ENCODE results near the gene OAT. TPM values are rescaled to one million over a fixed set of nuclear protein-coding genes. Genes with fewer than 3 reads are reported as not detected.
"Not testable (repeated sequence)": the region's sequence is repeated elsewhere in the genome, so short reads cannot be mapped to it uniquely, and the experiment has no call there.

Gene OAT
- total RNA-seq, 2 experiments from 2014 or later, result 25.3 to 28.0 TPM

DNA sequence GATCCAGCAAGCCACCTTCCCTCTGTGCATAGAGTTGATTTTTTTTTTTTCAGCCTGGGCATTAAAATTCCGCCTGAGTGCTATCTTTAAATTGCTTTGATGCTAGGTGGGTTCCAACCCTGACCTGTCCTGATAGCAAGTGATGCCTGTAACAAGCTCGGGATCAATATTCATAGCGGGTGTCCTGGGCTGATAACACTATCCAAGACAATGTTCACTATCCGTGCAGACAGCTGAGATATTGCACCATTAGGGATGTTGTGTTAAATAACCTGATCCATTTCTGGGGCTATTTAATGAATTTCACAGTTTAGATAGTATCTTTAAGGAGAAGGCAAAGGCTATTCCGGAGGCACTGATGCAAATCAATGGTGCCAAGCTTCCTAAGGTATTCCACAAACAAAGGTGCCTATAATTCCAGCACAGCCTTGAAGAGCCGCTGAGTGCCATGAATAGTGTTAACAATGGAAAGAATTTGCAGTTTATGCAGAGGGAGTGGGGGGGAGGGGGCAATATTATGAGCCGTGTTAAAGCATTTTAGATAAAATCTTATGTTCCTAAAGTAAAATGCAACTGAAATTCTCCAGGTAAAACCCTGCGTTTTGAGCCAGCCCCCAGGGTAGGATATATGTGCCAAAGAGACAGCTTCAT is 35.4 kb upstream of the OAT start:
- H3K27ac Mint-ChIP-seq, result no peak overlapping the region
- peaks cover 75% of the 10 kb centered on the region for H3K27me3 Mint-ChIP-seq
- POLR2A ChIA-PET, result no interaction called here
- ATAC-seq (ENCODE audit: low read depth), result no peak
- no peaks in the 10 kb centered on the region for H3K36me3 Mint-ChIP-seq
- H3K4me1 Mint-ChIP-seq, result peaks cover 7% of the 10 kb centered on the region
- no peak overlapping the region for H3K4me3 Mint-ChIP-seq
- H3K9me3 Mint-ChIP-seq, result no peaks in the 10 kb centered on the region
- DNase-seq, result no peak

DNA sequence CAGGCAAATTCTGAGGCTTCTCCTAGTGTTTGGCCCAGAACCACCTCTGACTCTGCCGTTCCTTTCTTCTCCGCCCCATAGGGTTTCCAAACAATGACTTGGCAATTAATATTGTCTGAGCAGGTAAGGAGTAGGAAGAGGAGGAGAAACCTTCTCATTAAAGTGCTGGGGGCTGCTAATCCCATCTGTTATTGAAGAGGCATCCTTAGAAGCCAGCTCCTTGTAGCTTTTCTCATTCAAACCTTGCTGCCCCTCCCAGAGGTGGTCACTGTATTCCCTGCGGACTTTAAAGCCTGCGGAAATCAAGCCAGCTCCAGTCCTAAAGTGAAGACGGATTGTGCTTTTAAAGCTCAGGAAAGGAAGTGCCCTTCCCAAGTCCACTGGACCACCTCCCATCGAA is 32.6 kb upstream of the OAT start:
- POLR2A ChIA-PET, result interaction anchor here (0.7 kb wide), 1 partner anchor 1229 kb away, joined by 3 read pairs; no protein-coding TSS in a partner anchor
- no peak overlapping the region for H3K4me3 Mint-ChIP-seq
- no peak overlapping the region for H3K27ac Mint-ChIP-seq

GRCh38 chr10:124450783-124451057 is 32.0 kb upstream of the OAT start:
- POLR2A ChIA-PET, result no interaction called here
- no peak for DNase-seq
- Mint-ChIP-seq H3K27me3 (peaks cover 89% of the 10 kb centered on the region), H3K36me3 (no peaks in the 10 kb centered on the region), H3K4me3 (no peak overlapping the region), H3K27ac (no peak overlapping the region), H3K4me1 (peaks cover 12% of the 10 kb centered on the region), H3K9me3 (no peaks in the 10 kb centered on the region)
- ATAC-seq (ENCODE audit: low read depth), result no peak

More for the DNA sequence above, 32.6 kb upstream of the OAT start:
- no peak for DNase-seq
- no peak for ATAC-seq (ENCODE audit: low read depth)
- H3K4me1 Mint-ChIP-seq, result peaks cover 12% of the 10 kb centered on the region
- H3K27me3 Mint-ChIP-seq, result peaks cover 89% of the 10 kb centered on the region
- H3K36me3 Mint-ChIP-seq, result no peaks in the 10 kb centered on the region
- H3K9me3 Mint-ChIP-seq, result no peaks in the 10 kb centered on the region

DNA sequence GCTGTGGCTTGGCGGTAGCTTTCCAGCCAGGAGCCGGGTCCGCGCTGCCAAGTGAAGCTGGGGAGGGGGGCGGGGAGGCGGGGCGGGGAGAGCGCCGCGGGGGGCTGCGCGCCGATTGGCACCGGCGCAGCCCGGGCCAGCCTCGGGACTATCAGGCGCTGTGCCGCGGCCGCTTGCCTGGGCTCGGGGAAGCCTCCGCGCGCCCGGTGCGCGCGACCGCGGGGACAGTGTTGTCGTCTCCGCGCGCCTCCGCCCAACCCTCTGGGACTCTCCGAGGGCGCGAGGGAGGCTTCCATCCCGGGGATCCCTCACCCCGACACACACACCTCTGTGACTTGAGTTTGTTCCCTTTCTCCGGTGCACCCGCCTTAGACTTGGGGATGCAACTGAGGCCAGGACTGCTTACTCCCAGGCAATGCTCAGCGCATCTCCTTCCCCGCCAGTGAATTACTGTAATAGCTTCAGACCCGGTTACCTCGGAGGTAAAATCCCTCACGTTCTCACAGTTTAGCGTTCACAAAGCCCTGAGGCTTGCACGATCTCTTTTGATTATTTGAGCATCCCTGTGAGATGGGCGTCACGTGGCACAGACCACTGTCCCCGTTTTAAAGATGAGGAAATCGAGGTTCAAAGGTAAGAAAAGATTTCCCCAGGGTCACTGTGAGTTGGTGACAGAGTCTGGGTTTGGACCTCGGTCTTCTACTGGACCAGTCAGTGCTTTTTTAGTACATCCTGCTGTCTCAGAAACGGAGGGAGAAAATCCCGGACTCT is 31.5 kb upstream of the OAT start, which contains the start of gene NKX1-2:
Gene NKX1-2 (minus strand): TSS at position 24 of the 771 bp plus-strand sequence. CDS start 92 bp downstream, outside the sequence.
- POLR2A ChIA-PET, result interaction anchor here (1.1 kb wide), 1 partner anchor 12 kb away, joined by 3 read pairs; the partner anchor contains the start of gene LHPP
- H3K36me3 Mint-ChIP-seq, result no peaks in the 10 kb centered on the region
- H3K27ac Mint-ChIP-seq, result no peak within 1 kb of the TSS
- H3K4me3 Mint-ChIP-seq, result peak within 1 kb of the TSS; percentile 48
- H3K9me3 Mint-ChIP-seq, result no peaks in the 10 kb centered on the region
- no peak for ATAC-seq (ENCODE audit: low read depth)
- peaks cover 12% of the 10 kb centered on the region for H3K4me1 Mint-ChIP-seq
- DNase-seq, result peak; percentile 52
- H3K27me3 Mint-ChIP-seq, result peaks cover 91% of the 10 kb centered on the region

GRCh38 chr10:124449170-124450011 is 30.7 kb upstream of the OAT start:
- POLR2A ChIA-PET, result interaction anchor here (1.1 kb wide), 1 partner anchor 13 kb away, joined by 3 read pairs; the partner anchor contains the start of gene LHPP
- peaks cover 89% of the 10 kb centered on the region for H3K27me3 Mint-ChIP-seq
- H3K27ac Mint-ChIP-seq, result no peak overlapping the region
- no peaks in the 10 kb centered on the region for H3K36me3 Mint-ChIP-seq
- peak overlapping the region; percentile 44 for H3K4me3 Mint-ChIP-seq
- no peak for DNase-seq
- no peak for ATAC-seq (ENCODE audit: low read depth)
- peaks cover 12% of the 10 kb centered on the region for H3K4me1 Mint-ChIP-seq
- H3K9me3 Mint-ChIP-seq, result no peaks in the 10 kb centered on the region

DNA sequence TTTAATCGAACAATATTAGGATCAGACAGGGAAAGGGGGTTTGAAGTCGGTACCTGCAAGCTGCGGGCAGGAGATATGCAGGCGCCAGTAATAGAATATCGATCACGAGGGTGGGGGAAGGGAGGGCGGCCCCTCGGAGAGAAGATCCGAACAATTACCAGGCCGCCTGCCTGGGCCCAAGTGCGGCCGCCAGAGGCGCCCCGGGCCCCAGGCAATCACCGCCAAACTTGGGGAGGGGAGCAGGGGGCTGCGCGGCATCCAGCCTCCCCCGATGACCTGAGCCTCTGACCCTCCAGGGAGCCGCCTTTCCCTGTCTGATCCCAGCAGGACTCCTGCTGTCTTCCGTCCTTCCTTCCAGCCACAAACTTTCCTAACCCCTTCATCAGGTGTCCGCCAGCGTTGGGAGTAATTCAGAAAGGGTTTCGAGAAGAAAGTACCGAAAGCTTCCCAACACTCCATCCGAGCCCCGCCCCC is 30.0 kb upstream of the OAT start:
- Mint-ChIP-seq H3K4me3 (peak overlapping the region; percentile 17), H3K27me3 (peaks cover 87% of the 10 kb centered on the region), H3K4me1 (peaks cover 12% of the 10 kb centered on the region), H3K9me3 (no peaks in the 10 kb centered on the region), H3K36me3 (no peaks in the 10 kb centered on the region), H3K27ac (no peak overlapping the region)
- POLR2A ChIA-PET, result no interaction called here
- ATAC-seq (ENCODE audit: low read depth) (no peak), DNase-seq (no peak)

- Mint-ChIP-seq H3K4me1 (peaks cover 12% of the 10 kb centered on the region), H3K36me3 (no peaks in the 10 kb centered on the region), H3K4me3 (peak overlapping the region; percentile 69), H3K9me3 (no peaks in the 10 kb centered on the region), H3K27ac (peak overlapping the region; percentile 48), H3K27me3 (peaks cover 87% of the 10 kb centered on the region)
- DNase-seq, result no peak
- no peak for ATAC-seq (ENCODE audit: low read depth)
- POLR2A ChIA-PET, result interaction anchor here (0.6 kb wide), 1 partner anchor 468 kb away, joined by 3 read pairs; no protein-coding TSS in a partner anchor
Observed at GRCh38 chr10:124447751-124448466, 29.2 kb upstream of the OAT start.

GRCh38 chr10:124446830-124447750 is 28.4 kb upstream of the OAT start:
- Mint-ChIP-seq H3K9me3 (no peaks in the 10 kb centered on the region), H3K4me3 (peak overlapping the region; percentile 19), H3K4me1 (peaks cover 12% of the 10 kb centered on the region), H3K27ac (no peak overlapping the region), H3K27me3 (peaks cover 80% of the 10 kb centered on the region), H3K36me3 (no peaks in the 10 kb centered on the region)
- no peak for ATAC-seq (ENCODE audit: low read depth)
- POLR2A ChIA-PET, result no interaction called here
- no peak for DNase-seq

GRCh38 chr10:124441694-124442093 is 23.0 kb upstream of the OAT start:
- H3K27ac Mint-ChIP-seq; H3K9me3 Mint-ChIP-seq; POLR2A ChIA-PET; H3K4me3 Mint-ChIP-seq; DNase-seq; H3K4me1 Mint-ChIP-seq; ATAC-seq (ENCODE audit: low read depth); H3K36me3 Mint-ChIP-seq: not testable (repeated sequence)
- peaks cover 42% of the 10 kb centered on the region for H3K27me3 Mint-ChIP-seq

DNA sequence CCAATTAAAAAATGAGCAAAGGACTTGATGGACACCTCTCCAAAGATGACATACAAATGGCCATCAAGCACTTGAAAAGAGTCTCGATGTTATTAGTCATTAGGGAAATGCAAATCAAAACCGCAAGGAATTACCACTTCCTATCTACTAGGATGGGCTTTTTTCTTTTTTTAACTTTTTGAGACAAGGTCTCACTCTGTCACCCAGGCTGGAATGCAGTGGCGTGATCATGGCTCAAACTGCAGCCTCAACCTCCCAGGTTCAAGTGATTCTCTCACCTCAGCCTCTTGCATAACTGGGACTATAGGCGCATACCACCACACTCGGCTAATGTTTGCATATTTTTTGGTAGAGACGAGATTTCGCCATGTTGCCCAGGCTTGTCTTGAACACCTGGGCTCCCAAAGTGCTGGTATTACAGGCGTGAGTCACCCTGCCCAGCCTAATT is 17.5 kb upstream of the OAT start:
- Mint-ChIP-seq H3K27ac (no peak overlapping the region), H3K36me3 (no peaks in the 10 kb centered on the region), H3K4me1 (peaks cover 4% of the 10 kb centered on the region), H3K9me3 (no peaks in the 10 kb centered on the region), H3K4me3 (no peak overlapping the region), H3K27me3 (peaks cover 16% of the 10 kb centered on the region)
- ATAC-seq (ENCODE audit: low read depth) (no peak), DNase-seq (no peak)
- POLR2A ChIA-PET, result interaction anchor here (0.7 kb wide), 1 partner anchor 407 kb away, joined by 4 read pairs; no protein-coding TSS in a partner anchor

GRCh38 chr10:124435683-124436082 is 17.0 kb upstream of the OAT start:
- H3K4me3 Mint-ChIP-seq; H3K27ac Mint-ChIP-seq; DNase-seq; H3K4me1 Mint-ChIP-seq; ATAC-seq (ENCODE audit: low read depth); H3K9me3 Mint-ChIP-seq; H3K36me3 Mint-ChIP-seq: not testable (repeated sequence)
- H3K27me3 Mint-ChIP-seq, result peaks cover 13% of the 10 kb centered on the region
- POLR2A ChIA-PET, result interaction anchor here (0.7 kb wide), 1 partner anchor 407 kb away, joined by 4 read pairs; no protein-coding TSS in a partner anchor

- POLR2A ChIA-PET, result no interaction called here
- H3K9me3 Mint-ChIP-seq, result no peaks in the 10 kb centered on the region
- ATAC-seq (ENCODE audit: low read depth) (no peak), DNase-seq (no peak)
- H3K4me1 Mint-ChIP-seq, result peaks cover 4% of the 10 kb centered on the region
- no peak overlapping the region for H3K4me3 Mint-ChIP-seq
- H3K27me3 Mint-ChIP-seq, result peaks cover 18% of the 10 kb centered on the region
- H3K36me3 Mint-ChIP-seq, result no peaks in the 10 kb centered on the region
- no peak overlapping the region for H3K27ac Mint-ChIP-seq
Observed at GRCh38 chr10:124433461-124433860, 14.7 kb upstream of the OAT start.

All from activated naive CD8-positive, alpha-beta T cell treated with anti-CD3 and anti-CD28 coated beads, Interleukin-2, amount 10 ng/mL, durations not matched to agents 7 days and 5 days (primary cell).